Smooth muscle cell of the brain vasculature (primary cell): ENCODE results near the gene PPOX.
A peak's percentile ranks its signal among the peaks of the same experiment; 100 is the strongest.

Source experiments
- DNase-seq: peaks from one replicate; pipeline ENCODE4 v3.0.0-alpha.2; 2012; ENCODE audit warnings: low read depth, low spot score

The PPOX gene

GRCh38 chr1:161197560-161198193 is 31.5 kb downstream of the PPOX start:
- no peak for DNase-seq

- DNase-seq = no peak
These were observed 32.1 kb downstream of the PPOX start for GRCh38 chr1:161198194-161198896.

GRCh38 chr1:161198897-161199431 is 32.7 kb downstream of the PPOX start, which contains the start of gene ADAMTS4:
Gene ADAMTS4, minus strand, starts transcription at chr1:161199054. Its CDS starts 427 bp downstream, at chr1:161198627.
- no peak for DNase-seq

- no peak for DNase-seq
These were observed 33.4 kb downstream of the PPOX start for GRCh38 chr1:161199506-161200139.

GRCh38 chr1:161200421-161200991 is 34.3 kb downstream of the PPOX start:
- no peak for DNase-seq

- DNase-seq = no peak
These were observed 35.0 kb downstream of the PPOX start for GRCh38 chr1:161200992-161201835.

- peak; percentile 97 for DNase-seq
These were observed 35.8 kb downstream of the PPOX start, which contains the start of gene NDUFS2 for GRCh38 chr1:161201836-161202712. Gene NDUFS2, plus strand, starts transcription at chr1:161202367. Its CDS starts 19 bp downstream, at chr1:161202386.

GRCh38 chr1:161206411-161207140 is 40.4 kb downstream of the PPOX start:
- no peak for DNase-seq

- DNase-seq = no peak
These were observed 40.9 kb downstream of the PPOX start for GRCh38 chr1:161207173-161207572.

- no peak for DNase-seq
These were observed 43.7 kb downstream of the PPOX start for GRCh38 chr1:161209790-161210409.

GRCh38 chr1:161214369-161214768 is 48.1 kb downstream of the PPOX start:
- DNase-seq = no peak

GRCh38 chr1:161215076-161215475 is 48.9 kb downstream of the PPOX start, which contains the start of gene FCER1G:
Gene FCER1G, plus strand, starts transcription at chr1:161215295. Its CDS starts 27 bp downstream, at chr1:161215322.
- no peak for DNase-seq

- DNase-seq = no peak
These were observed 50.9 kb downstream of the PPOX start for GRCh38 chr1:161216945-161217712.

GRCh38 chr1:161217831-161218230 is 51.6 kb downstream of the PPOX start:
- no peak for DNase-seq

- no peak for DNase-seq
These were observed 52.3 kb downstream of the PPOX start for GRCh38 chr1:161218301-161219077.

- DNase-seq = no peak
These were observed 53.1 kb downstream of the PPOX start for GRCh38 chr1:161219078-161219892.
